GM18517 (cell line): ENCODE measurements around the gene ATP6V1G3.
"Not testable (repeated sequence)": the region's sequence is repeated elsewhere in the genome, so short reads cannot be mapped to it uniquely, and the experiment has no call there.

ENCODE experiments used
- ATAC-seq: cut with Tn5 transposase; IDR thresholded peaks from one replicate; pipeline ENCODE4 v1.9.1; 2021; ENCODE audit warnings: mild to moderate bottlenecking, moderate library complexity; ENCODE audit not compliant: unreplicated experiment

Gene ATP6V1G3, protein sequence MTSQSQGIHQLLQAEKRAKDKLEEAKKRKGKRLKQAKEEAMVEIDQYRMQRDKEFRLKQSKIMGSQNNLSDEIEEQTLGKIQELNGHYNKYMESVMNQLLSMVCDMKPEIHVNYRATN

DNA sequence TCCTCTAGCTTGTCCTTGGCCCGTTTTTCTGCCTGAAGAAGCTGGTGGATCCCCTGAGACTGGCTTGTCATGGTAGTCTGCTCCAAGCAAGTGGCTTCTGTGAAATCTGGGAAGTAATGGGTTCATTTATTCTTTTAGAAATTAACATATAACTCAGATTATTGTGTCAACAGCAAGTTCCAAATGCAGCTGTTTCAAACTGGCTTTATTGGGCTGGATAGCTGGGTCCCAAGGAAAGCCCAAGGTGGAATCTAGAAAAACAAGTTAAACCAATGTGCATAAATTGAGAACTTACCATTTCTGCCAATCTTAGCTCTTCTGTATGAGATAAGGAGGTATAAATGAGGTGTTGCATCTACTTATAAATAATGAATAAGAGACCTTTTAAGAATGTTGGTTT, at the start of gene ATP6V1G3:
Gene ATP6V1G3 (minus strand): TSS at position 101 of the 400 bp plus-strand sequence. CDS start 30 bp downstream, at position 71.
- ATAC-seq, result no peak

DNA sequence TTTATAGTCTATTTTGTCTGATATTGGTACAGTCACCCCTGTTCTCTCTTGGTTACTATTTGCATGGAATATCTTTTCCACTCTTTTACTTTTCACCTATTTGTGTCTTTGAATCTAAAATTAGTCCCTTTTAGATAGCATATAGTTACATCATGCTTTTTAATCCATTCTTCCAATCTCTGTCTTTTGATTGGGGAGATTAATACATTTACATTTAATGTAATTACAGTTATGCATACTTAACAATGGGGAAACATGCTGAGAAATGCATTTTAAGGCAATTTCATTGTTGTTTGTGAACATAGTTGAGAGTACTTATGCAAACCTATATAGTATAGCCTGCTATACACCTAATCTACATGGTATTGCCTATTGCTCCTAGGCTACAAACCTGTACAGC, 48.4 kb upstream of the ATP6V1G3 start:
- ATAC-seq, result no peak

DNA sequence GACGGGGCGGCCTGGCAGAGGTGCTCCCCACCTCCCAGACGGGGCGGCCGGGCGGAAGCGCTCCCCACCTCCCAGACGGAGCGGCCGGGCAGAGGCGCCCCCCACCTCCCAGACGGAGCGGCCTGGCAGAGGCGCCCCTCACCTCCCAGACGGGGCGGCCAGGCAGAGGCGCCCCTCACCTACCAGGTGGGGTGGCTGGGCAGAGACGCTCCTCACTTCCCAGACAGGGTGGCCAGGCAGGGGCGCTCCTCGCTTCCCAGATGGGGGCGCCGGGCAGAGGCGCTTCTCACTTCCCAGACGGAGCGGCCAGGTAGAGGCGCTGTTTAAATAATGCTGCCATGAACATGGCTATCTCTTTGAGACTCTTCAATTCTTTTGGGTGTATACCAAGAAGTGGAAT, 43.7 kb upstream of the ATP6V1G3 start:
- ATAC-seq, result no peak

DNA sequence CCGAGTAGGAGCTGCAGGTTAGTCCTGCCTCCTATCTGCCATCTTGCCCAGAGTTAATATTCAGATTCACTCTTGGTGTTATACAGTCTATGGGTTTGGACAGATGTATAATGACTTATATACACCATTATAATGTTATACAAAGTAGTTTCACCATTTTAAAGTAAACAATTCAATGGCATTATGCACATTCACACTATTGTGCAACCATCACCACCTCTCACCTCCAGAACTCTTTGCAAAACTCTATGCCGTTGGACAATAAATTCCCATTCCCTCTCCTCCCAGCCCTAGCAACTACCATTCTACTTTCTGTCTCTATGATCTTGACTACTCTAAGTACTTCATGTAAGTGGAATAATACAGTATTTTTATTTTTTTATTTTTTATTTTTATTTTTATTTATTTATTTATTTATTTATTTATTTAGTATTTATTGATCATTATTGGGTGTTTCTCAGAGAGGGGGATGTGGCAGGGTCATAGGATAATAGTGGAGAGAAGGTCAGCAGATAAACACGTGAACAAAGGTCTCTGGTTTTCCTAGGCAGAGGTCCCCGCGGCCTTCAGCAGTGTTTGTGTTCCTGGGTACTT, 42.8 kb upstream of the ATP6V1G3 start:
- not testable (repeated sequence) for ATAC-seq

DNA sequence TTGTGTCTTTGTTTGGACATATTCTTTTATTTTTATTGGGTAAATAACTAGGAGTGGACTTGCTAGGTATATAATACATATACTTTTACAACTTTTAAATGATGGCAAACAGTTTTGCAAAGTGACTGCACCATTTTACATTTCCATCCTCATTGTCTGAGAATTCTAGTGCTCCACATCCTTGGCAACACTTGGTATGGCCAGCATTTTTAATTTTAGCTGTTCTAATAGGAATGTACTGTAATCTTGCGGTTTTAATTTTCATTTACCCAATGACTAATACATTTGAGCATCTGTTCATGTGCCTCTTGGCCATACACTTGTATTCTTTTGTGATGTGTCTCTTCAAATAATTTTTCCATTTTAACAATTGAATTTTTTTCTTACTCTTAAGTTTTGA, 37.0 kb upstream of the ATP6V1G3 start:
- no peak for ATAC-seq

DNA sequence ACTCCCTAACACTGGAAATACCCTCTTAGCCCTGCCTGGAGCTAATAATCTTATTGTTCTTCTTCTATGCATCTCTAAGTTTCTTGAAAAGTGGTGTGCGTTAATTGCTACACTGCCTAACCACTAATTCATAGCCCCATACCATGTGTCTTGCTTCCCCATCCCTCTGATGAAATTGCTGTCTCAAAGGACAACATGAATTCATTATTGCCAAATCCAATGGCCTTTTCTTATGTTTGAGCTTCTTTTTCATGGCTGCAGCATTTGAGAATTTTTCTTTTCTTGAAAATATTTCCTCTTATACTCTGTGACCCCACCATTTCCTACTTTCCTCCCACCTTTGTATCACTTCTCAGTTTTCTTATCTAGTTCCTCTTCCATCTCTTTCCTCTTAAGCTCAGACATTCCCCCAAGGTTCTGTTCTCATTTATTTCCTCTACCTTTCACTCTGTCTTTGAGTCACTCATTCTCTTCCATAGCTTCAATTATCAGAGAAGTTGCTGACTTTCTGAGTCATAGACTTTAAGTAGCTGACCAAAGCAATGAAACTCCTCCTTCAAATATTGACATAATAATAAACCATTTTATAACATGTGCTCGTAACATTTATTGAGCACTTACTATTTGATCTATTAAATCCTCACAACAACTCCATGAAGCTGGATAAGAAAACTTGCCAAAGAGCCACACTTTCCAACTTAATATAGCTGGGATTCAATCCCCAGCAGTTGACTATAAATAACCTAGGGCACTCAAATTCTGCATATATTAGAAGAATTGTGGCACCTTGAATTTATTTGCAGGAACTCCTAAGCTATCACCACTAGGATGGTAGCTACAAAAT, 35.5 kb upstream of the ATP6V1G3 start:
- peak; percentile 88 for ATAC-seq

DNA sequence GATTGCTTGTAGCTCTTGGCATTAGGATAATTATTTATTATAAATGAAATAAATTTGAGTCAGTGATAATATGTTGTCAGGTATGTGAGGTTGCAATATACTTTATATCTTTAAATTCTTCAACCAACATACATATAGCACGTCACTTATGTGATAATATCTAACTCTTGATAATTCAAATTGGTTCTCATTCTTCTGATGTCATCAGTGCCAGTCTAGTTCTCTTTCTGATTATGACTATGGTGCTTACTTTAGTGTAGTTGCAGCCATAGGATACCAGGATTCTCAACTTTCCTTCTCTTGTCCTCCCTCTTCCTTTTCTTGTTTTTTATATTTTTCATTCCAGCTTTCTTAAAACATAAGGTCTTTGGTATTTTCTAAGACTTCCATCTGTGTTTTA, 34.8 kb upstream of the ATP6V1G3 start:
- no peak for ATAC-seq

DNA sequence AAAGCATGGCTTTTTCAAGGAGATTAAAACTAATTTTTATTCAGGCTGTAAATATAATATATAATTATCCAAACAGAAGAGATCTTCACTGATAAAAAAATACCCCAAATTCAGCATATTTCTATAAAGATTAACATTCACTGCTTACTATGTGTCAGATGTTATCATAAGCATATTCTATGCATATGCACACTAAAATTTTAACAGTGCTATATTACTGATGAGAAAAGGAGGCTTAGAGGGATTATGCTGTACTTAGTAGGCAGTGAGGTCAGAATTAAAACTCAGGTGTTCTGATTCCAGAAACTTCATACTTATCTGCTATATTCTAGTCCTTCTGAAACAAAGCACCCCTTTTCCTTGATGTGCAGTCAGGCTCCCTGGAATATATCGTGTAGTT, 33.8 kb upstream of the ATP6V1G3 start:
- no peak for ATAC-seq

DNA sequence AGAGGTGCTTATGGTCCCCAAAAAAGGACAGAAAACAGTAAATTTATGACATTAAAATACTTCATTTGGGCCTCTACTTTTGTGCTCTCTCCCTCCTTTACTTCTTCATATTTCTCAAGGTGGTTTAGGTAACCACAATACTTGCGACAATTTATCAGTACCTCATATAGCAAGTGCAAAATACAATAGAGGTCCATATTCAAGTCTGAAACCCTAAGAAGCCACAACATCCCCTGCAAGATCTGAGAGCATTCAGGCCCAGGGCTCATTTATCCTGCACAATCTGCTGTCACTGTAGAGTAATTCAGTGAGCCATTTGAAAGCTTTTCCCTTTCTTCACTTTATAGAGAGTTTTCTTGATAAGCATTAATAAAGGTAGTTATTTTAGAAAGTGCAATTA, 24.2 kb upstream of the ATP6V1G3 start:
- ATAC-seq, result no peak

DNA sequence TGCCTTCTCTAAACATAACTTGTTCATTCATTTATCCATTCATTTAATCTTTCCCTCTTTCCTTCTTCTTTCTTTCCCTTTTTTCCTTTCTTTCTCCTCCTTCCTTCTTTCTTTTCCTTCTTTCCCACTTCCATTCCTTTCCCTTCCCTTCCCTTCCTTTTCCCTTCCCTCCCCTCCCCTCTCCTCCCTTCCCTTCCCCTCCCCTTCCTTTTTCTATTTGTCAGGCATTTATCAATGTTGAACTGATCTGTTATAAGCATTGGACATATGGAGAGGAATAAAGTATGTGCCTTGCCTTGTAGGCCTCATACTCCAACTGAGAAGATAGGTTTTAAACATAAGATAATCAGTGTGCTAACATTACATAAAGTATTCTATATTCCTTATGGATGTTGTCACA, 23.7 kb upstream of the ATP6V1G3 start:
- no peak for ATAC-seq

DNA sequence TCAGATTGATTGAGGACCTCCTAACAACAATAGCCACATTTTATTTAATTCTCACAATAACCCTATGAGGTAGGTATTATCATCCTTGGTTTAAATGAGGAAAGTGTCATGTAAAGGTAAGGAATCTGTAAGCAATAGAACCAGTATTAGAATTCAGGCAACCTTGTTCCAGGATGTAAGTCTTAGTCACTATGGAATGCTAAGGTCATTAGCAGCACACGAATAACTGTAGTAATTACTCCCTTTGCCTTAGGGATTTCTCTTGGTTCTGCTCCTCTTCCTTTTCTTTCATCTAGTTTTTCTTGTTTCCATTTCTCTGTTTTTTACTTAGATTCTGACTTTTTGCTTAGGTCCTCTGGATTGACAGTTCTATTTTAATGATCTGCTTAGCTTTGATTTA, 23.1 kb upstream of the ATP6V1G3 start:
- ATAC-seq, result no peak

DNA sequence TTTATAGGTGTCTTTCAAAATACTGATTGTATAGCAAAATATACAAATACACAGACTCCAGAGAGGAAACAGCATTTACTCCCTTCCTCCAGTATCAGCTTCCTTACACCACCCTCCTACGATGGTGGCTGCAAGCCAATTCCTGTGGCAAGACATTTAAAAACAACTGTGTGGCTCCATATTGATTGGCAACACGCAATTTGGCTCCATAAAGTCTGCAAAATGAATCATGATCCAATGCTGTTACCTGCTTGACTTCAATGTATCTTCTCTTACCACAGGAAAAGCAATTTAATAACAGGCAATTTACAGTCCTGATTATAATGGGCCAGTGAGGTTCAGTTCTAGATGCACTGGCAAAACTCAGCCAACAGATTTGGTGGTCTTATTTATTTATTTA, 19.7 kb upstream of the ATP6V1G3 start:
- ATAC-seq, result no peak

DNA sequence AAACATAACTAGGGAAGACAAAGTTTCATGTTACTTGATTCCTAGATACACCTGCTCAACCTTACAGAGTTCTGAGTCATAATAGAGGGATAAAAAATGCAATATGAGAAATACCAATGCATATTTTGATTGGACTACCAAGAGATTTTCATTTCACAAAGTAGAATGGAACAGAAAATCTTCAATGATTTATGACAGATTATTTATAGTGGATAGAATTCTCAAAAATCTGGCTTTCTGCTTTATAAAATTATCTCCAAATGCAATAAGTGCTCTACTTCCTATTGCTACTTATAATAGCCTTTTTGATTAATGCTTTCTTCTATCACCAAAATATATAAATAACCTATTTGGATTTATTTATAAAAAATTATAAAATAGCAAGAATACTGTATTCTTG, 18.9 kb upstream of the ATP6V1G3 start:
- ATAC-seq, result no peak

DNA sequence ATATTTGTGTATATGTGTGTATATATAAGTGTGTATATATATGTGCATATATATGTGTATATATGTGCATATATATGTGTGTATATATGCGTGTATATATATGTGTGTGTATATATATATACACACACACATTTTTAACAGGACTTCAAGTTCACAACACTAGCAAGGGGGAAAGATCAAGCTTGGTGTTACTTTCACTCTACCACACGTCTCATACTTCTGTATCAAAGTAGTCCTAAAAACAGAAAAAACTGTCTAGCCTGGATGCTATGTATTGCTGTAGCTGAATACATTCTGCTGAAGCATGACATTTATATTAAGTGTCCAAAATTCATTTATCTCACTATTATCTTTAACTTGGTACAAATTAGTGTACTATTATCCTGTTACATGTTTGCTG, 17.9 kb upstream of the ATP6V1G3 start:
- ATAC-seq, result no peak

DNA sequence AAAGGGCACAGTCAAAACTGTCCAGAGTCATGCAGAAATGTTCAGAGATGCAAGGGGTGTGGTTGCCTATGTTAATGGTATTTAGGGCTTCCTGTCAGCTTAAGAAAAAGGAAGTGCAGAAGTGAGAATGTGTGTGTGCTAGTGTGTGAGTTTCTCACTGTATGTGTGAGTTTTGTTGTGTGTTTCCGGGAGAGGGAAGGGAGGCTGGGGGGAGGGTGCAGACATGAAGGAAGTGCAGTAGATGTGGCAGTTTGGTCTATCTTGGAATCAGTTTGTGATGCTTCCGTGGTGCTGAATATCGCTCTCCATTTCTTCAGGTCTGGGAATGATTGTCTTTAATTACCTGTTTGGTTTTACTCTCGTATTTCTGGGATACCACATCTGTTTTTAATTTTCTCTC, 16.5 kb upstream of the ATP6V1G3 start:
- peak; percentile 98 for ATAC-seq

DNA sequence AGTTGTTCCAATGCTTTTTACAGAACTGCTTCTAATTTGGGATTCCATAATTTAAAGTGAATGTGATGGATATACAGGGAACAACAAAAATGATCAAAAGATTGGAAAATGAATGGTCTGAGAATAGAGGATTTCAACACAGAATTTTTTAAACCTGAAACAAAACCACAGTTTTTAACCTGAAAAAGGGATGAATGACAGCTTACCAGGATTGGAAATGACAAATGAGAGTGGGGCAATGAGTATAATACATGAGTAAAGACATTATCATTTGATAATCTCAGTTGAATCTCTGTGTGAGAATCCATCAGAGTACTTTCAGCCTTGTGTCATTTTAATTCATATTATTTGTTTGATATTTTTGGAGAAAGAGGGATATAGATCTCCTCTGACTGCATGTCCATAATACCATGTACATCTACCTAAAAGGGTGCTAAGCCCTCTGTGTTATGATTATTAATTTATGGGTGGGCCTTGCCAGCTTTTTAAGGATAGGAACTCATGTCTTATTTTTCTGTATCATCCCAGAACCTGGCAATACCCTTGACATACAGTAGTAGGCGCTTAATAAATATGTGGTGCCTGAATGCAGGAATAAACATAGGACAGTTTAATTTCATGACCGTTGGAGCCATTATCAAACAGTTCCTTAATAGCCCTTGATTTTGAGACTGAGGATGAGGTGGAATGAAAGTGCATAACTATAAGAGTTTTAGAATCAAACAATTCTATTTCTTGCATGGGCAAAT, 12.4 kb upstream of the ATP6V1G3 start:
- ATAC-seq, result no peak

DNA sequence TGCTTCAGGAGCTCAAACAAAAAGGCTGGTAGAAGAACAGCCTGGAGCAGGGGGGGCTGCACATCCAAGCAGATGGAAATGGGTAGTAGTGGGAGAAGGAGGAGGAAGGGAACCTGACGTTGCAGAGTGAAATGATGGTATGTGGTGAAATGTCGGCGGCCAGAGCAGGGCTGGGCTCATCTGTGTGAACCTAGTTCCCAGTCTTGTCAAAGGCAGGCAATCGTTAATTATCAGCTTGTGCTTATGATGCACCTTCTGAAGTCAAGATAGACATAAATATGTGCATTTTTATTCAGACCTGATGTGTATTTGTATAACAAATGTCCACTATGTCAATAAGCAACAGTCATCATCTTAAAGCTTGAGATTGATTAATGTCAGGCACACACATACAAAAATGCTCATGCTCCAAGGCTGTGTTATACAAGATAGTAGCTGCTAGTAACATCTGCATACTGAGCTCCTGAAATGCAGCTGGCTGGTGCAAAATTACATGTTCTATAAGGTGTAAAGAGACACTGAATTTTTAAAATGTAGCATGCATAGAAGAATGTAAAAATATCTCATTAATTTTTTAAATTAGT, 10.6 kb upstream of the ATP6V1G3 start:
- no peak for ATAC-seq

DNA sequence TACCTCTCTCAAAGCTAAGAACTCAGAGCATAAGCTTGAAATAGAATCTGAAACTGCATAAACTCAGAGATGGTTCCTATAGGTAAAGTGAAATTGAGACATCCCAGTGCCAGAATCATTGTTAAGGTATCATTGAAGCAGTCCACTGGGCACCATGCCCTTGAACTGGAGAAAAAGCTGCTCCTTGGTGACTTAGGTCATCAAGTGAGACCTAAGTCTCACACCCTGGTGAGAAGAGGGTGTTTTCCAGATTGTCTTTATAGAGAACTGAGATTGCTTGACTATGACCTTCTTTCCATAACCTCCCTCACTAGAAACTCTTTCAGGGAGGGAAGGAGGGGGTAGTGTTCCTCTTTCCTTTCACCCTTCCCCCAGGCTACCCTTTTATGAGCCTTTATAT, 9.4 kb upstream of the ATP6V1G3 start:
- peak; percentile 88 for ATAC-seq

DNA sequence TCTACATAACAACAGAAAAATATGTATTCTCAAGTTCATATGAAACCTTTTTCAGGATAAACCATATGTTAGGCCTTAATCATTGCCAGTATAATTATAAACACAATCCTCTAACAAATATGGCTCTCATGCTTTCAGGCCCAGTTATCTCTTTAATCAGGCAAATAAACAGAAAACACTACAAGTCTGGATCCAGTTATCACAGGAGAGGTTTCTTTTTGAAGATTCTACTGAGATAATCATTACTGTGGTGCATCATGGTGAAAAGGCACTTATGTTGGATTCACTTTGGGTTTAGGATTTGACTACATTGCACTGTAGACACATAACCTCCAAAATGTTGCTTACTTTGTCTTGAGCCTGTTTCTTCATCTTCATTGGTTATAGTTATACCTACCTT, 8.4 kb upstream of the ATP6V1G3 start:
- ATAC-seq, result no peak

DNA sequence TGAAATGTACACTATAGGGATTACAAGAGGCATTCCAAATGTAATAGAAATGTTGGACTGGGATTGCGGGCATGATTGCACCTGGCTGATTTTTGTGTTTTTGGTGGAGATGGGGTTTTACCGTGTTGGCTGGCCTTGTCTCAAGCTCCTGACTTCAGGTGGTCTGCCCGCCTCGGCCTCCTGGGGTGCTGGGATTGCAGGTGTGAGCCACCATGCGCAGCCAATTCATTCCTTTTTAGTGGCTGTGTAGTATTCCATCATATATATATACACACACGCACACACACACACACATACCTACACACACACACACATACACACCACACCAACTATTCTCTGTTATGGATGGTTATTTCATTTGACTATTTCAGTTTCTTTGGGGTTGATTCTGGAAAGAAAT, 4.7 kb upstream of the ATP6V1G3 start:
- no peak for ATAC-seq

DNA sequence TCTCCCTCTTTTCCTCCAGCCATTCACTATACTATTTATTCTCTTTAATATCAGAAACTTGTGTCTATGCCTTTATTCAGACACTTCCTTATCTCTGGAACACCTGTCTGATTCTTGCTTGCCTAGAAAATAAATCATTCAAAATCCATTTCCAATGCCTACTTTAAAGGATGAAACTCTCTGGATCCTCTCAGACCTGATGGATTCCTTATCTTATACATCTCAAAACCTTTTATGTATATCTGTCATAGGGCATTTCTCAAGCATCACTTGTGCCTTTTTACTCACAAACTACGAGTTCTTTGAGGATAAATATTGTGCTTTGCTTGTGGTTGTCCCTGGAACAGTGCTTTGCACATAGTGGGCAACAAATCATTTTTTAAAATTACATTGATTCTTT, 3.8 kb upstream of the ATP6V1G3 start:
- ATAC-seq, result no peak
